Right cardiac atrium (tissue), 5 donors: ENCODE measurements around the gene CCDC116. TPM values are rescaled to one million over a fixed set of nuclear protein-coding genes. Genes with fewer than 3 reads are reported as not detected.

Experiments
- microRNA-seq, 2 donors: library from miRNA; unstranded; fragments of <30 nt; microRNA quantifications; one replicate each; pipeline ENCODE4 v1.2.0, GENCODE V29; 2020 to 2021
- polyA plus RNA-seq: library from polyadenylated mRNA; stranded (reverse); fragments of 200-250 nt; gene quantifications from one replicate; pipeline ENCODE4 v1.2.3, GENCODE V29; 2013
- total RNA-seq, 4 donors: library from RNA; stranded (reverse); fragmentation: NEBNext Ultra II Directional; extraction: Animal tissue kit (Norgen Biotek cat#: 25700); gene quantifications; one replicate each; pipeline ENCODE4 v1.2.1, GENCODE V29; 2021
- donor health status: healthy with polysubstance abuse.
- donor health status: DM: no; HTN: yes; CAD: no.
- donor health status: DM: no; HTN: no; CAD: no.
- donor health status: DM: no; HTN: yes; CAD: no; lungs with severe emphysema.
- donor health status: DM: yes; HTN: yes; CAD: no.

CCDC116 gene
- total and polyA plus RNA-seq, 5 donors = 0.29 to 0.34 (median 0.34) TPM; not detected in 2

Small RNA genes lying within 50 kb of the gene (microRNA-seq; reads per million reads assigned to microRNA genes)
- gene MIR130B = 267 to 356 reads per million in 2 donors
- gene MIR301B = 1.3 to 2.1 reads per million in 2 donors

Other genes starting within 250 kb of the CCDC116 start
- gene RIMBP3B, start 249.0 kb upstream of the CCDC116 start, total RNA-seq = under 1 TPM in 3 of 4 donors, not detected in 1; 0.06 to 0.14 (median 0.08) TPM
- gene RIMBP3B, start 249.0 kb upstream of the CCDC116 start, polyA plus RNA-seq = not detected
- gene HIC2, start 215.4 kb upstream of the CCDC116 start, total RNA-seq = 1 to 10 TPM; 1.1 to 2.1 (median 1.8) TPM
- 1.7 TPM for gene HIC2, start 215.4 kb upstream of the CCDC116 start, polyA plus RNA-seq
- 1 to 10 TPM in 2 of 4 donors, under 1 TPM in 1, not detected in 1; 0.68 to 1.4 (median 1.2) TPM for gene TMEM191C, start 165.4 kb upstream of the CCDC116 start, total RNA-seq
- gene TMEM191C, start 165.4 kb upstream of the CCDC116 start, polyA plus RNA-seq = 0.66 TPM
- gene RIMBP3C, start 81.3 kb upstream of the CCDC116 start, total RNA-seq = under 1 TPM in 2 of 4 donors, not detected in 2; 0.18 to 0.23 TPM
- 0.02 TPM for gene RIMBP3C, start 81.3 kb upstream of the CCDC116 start, polyA plus RNA-seq
- gene UBE2L3, start 65.0 kb upstream of the CCDC116 start, total RNA-seq = 10 to 100 TPM; 38.8 to 49.0 (median 44.7) TPM
- gene UBE2L3, start 65.0 kb upstream of the CCDC116 start, polyA plus RNA-seq = 63.6 TPM
- 1 to 10 TPM; 3.6 to 5.8 (median 5.3) TPM for gene YDJC, start 2.7 kb upstream of the CCDC116 start, total RNA-seq
- 7.9 TPM for gene YDJC, start 2.7 kb upstream of the CCDC116 start, polyA plus RNA-seq
- gene SDF2L1, start 9.5 kb downstream of the CCDC116 start, total RNA-seq = 10 to 100 TPM; 14.4 to 37.5 (median 33.4) TPM
- gene SDF2L1, start 9.5 kb downstream of the CCDC116 start, polyA plus RNA-seq = 35.9 TPM
- gene PPIL2, start 33.3 kb downstream of the CCDC116 start, total RNA-seq = 10 to 100 TPM; 20.4 to 32.0 (median 26.0) TPM
- 22.6 TPM for gene PPIL2, start 33.3 kb downstream of the CCDC116 start, polyA plus RNA-seq
- 10 to 100 TPM in 1 of 4 donors, 1 to 10 TPM in 3; 4.7 to 12.5 (median 6.4) TPM for gene YPEL1, start 103.0 kb downstream of the CCDC116 start, total RNA-seq
- 4.1 TPM for gene YPEL1, start 103.0 kb downstream of the CCDC116 start, polyA plus RNA-seq
- 100 to 1,000 TPM; 116 to 126 (median 123) TPM for gene MAPK1, start 234.9 kb downstream of the CCDC116 start, total RNA-seq
- 14.8 TPM for gene MAPK1, start 234.9 kb downstream of the CCDC116 start, polyA plus RNA-seq